CD14-positive monocyte (primary cell): Measurements from ENCODE around the gene M6PR. TPM values are rescaled to one million over a fixed set of nuclear protein-coding genes. Genes with fewer than 3 reads are reported as not detected.
A peak's percentile ranks its signal among the peaks of the same experiment; 100 is the strongest.

ENCODE experiments used
- DNase-seq, 3 donors: peaks; one replicate each; pipeline ENCODE4 v3.0.0-alpha.2; 2011 to 2022
- H2AFZ ChIP-seq: 2 replicates; pipeline ENCODE4 v1.6.0; 2012; ENCODE audit warnings: mild to moderate bottlenecking, low read depth, low read length, inconsistent platforms; ENCODE audit not compliant: insufficient read depth, poor library complexity, severe bottlenecking
- H3K27ac ChIP-seq, 2 donors: 1 replicate in 1 of 2; 2 replicates in 1 of 2; pipeline ENCODE4 v1.5.1; 2012 to 2013; ENCODE audit warnings: low read length in 2 of 2, control low read depth in 1 of 2, inconsistent platforms in 1 of 2, low read depth in 1 of 2, mild to moderate bottlenecking in 1 of 2
- H3K27me3 ChIP-seq, 2 donors: one replicate each; pipeline versions ENCODE4 v1.6.0 to v1.6.1; 2011 to 2013; ENCODE audit warnings: low read length in 2 of 2; ENCODE audit not compliant: control insufficient read depth in 2 of 2, insufficient read depth in 2 of 2
- H3K36me3 ChIP-seq, 2 donors: replicated peaks in 1 of 2; 1 replicate in 1 of 2; 2 replicates in 1 of 2; pipeline versions ENCODE4 v1.5.1 to v1.6.1; 2012 to 2013; ENCODE audit warnings: low read length in 2 of 2, control low read depth in 1 of 2, inconsistent platforms in 1 of 2, mild to moderate bottlenecking in 1 of 2; ENCODE audit not compliant: insufficient read depth in 2 of 2, control insufficient read depth in 1 of 2
- H3K4me1 ChIP-seq, 2 donors: 1 replicate in 1 of 2; 2 replicates in 1 of 2; pipeline versions ENCODE4 v1.5.1 to v1.6.1; 2012 to 2013; ENCODE audit warnings: low read length in 2 of 2, control low read depth in 1 of 2, inconsistent platforms in 1 of 2, mild to moderate bottlenecking in 1 of 2, moderate library complexity in 1 of 2; ENCODE audit not compliant: insufficient read depth in 2 of 2, control insufficient read depth in 1 of 2
- H3K4me2 ChIP-seq: replicated peaks from 2 replicates; pipeline ENCODE3; 2012; ENCODE audit warnings: low read length, moderate library complexity, mild to moderate bottlenecking; ENCODE audit not compliant: poor library complexity, severe bottlenecking; ENCODE audit errors: extremely low read depth
- H3K4me3 ChIP-seq, 3 experiments: fragments of 200-600 bp in 1 of 3; sonication (generic) in 1 of 3; replicated peaks in 1 of 3; 1 replicate in 2 of 3; 2 replicates in 1 of 3; pipeline ENCODE4 v1.5.1; 2011 to 2013; ENCODE audit warnings: low read length in 3 of 3, mild to moderate bottlenecking in 3 of 3, control low read depth in 2 of 3, low read depth in 2 of 3, inconsistent platforms in 1 of 3, moderate library complexity in 1 of 3
- H3K79me2 ChIP-seq: 2 replicates; pipeline ENCODE4 v1.6.0; 2012; ENCODE audit warnings: mild to moderate bottlenecking, control low read depth, inconsistent platforms, low read length, moderate library complexity; ENCODE audit not compliant: insufficient read depth
- H3K9ac ChIP-seq: 2 replicates; pipeline ENCODE4 v1.6.0; 2017; ENCODE audit warnings: low read length, mild to moderate bottlenecking; ENCODE audit not compliant: insufficient read depth, poor library complexity, severe bottlenecking
- H3K9me3 ChIP-seq, 2 donors: replicated peaks in 1 of 2; 1 replicate in 1 of 2; 2 replicates in 1 of 2; pipeline versions ENCODE4 v1.5.1 to v1.6.1; 2012 to 2013; ENCODE audit warnings: low read length in 2 of 2, control low read depth in 1 of 2; ENCODE audit not compliant: control insufficient read depth in 1 of 2, insufficient read depth in 1 of 2
- H4K20me1 ChIP-seq: 2 replicates; pipeline ENCODE4 v1.6.0; 2012; ENCODE audit warnings: mild to moderate bottlenecking, low read length, control low read depth, moderate library complexity; ENCODE audit not compliant: insufficient read depth
- H3K27ac Mint-ChIP-seq, 7 donors: one replicate each; pipeline ENCODE4 v1.8.0; 2020; ENCODE audit warnings: mild to moderate bottlenecking in 7 of 7, mixed read lengths in 7 of 7, moderate library complexity in 6 of 7, inconsistent platforms in 2 of 7
- H3K27me3 Mint-ChIP-seq, 3 donors: one replicate each; pipeline ENCODE4 v1.8.0; 2021 to 2022; ENCODE audit warnings: low read depth in 3 of 3, mild to moderate bottlenecking in 3 of 3, mixed read lengths in 3 of 3, moderate library complexity in 3 of 3, inconsistent platforms in 1 of 3
- H3K36me3 Mint-ChIP-seq, 2 donors: one replicate each; pipeline ENCODE4 v1.8.0; 2020; ENCODE audit warnings: mixed read lengths in 2 of 2, inconsistent platforms in 1 of 2, mild to moderate bottlenecking in 1 of 2
- H3K4me1 Mint-ChIP-seq: one replicate; pipeline ENCODE4 v1.8.0; 2020; ENCODE audit warnings: mild to moderate bottlenecking, mixed read lengths
- H3K4me3 Mint-ChIP-seq, 2 donors: one replicate each; pipeline ENCODE4 v1.8.0; 2020; ENCODE audit warnings: mild to moderate bottlenecking in 2 of 2, mixed read lengths in 2 of 2, moderate library complexity in 1 of 2
- H3K9me3 Mint-ChIP-seq, 7 donors: one replicate each; pipeline ENCODE4 v1.8.0; 2020 to 2022; ENCODE audit warnings: mixed read lengths in 7 of 7, mild to moderate bottlenecking in 6 of 7, moderate library complexity in 6 of 7, inconsistent platforms in 2 of 7
- CTCF ChIP-seq: fragments of 200-600 bp; IDR thresholded peaks from one replicate; pipeline ENCODE4 v1.8.0; 2022; ENCODE audit warnings: antibody characterized with exemption, mild to moderate bottlenecking
- WGBS: methylation state at CpG from one replicate; pipeline ENCODE4 v1.1.5; 2013; ENCODE audit warnings: missing lambda C conversion rate; ENCODE audit not compliant: insufficient coverage; 5-methylcytosine and 5-hydroxymethylcytosine counted together
- intact Hi-C, 2 donors: fragments of 100-400 bp; cut with micrococcal nuclease; formaldehyde crosslinking; loops; one replicate each; pipeline versions ENCODE4 v1.15.0 to v1.15.1; 2023
- polyA plus RNA-seq, 3 donors: library from polyadenylated mRNA; depleted of rRNA in 1 of 3; unstranded in 2 of 3; stranded (reverse) in 1 of 3; fragments of 300-500 nt in 2 of 3; fragments of >200 nt in 1 of 3; fragmentation: Illumina TruSeq in 2 of 3; gene quantifications; 1 replicate in 2 of 3; 2 replicates in 1 of 3; pipeline ENCODE4 v1.2.3, GENCODE V29; 2012 to 2021

Gene M6PR
- polyA plus RNA-seq, 3 donors: 158 to 285 (median 268) TPM

- Histone ChIP-seq H3K4me2 (no peak overlapping the region), H3K27ac (no peak overlapping the region), H4K20me1 (no peaks in the 10 kb centered on the region), H3K9ac (no peak overlapping the region), H3K4me3 (no peak overlapping the region), H3K27me3 (no peaks in the 10 kb centered on the region), H3K79me2 (no peaks in the 10 kb centered on the region), H2AFZ (no peak overlapping the region), H3K4me1 (peaks cover 9 to 10% of the 10 kb centered on the region in 2 donors), H3K9me3 (peaks cover 5 to 14% of the 10 kb centered on the region in 2 donors), H3K36me3 (no peaks in the 10 kb centered on the region)
- no peak overlapping the region for H3K27ac Mint-ChIP-seq
- intact Hi-C loops: no loop called here
- peaks cover 6% of the 10 kb centered on the region for H3K4me1 Mint-ChIP-seq
- DNase-seq: peak in 2 of 3 donors; percentile 12 to 18
- H3K36me3 Mint-ChIP-seq: peaks cover 5 to 19% of the 10 kb centered on the region in 2 donors
- no peak for TF ChIP-seq CTCF
- H3K27me3 Mint-ChIP-seq: no peaks in the 10 kb centered on the region
- peaks cover 3 to 23% (median 15%) of the 10 kb centered on the region in 7 donors for H3K9me3 Mint-ChIP-seq
- H3K4me3 Mint-ChIP-seq: no peak overlapping the region
- WGBS: no CpG with 5 or more reads among the region's 2 CpGs
Observed at GRCh38 chr12:8958066-8958465, 8.6 kb upstream of the M6PR start.

GRCh38 chr12:8957561-8957960, 8.1 kb upstream of the M6PR start:
- intact Hi-C loops: no loop called here
- Mint-ChIP-seq H3K36me3 (peaks cover 6 to 23% of the 10 kb centered on the region in 2 donors), H3K27me3 (peaks cover 0 to 1% (median 0%) of the 10 kb centered on the region in 3 donors), H3K4me3 (no peak overlapping the region), H3K27ac (no peak overlapping the region), H3K9me3 (peaks cover under 1 to 26% (median 18%) of the 10 kb centered on the region in 7 donors), H3K4me1 (peaks cover 6% of the 10 kb centered on the region)
- no peaks in the 10 kb centered on the region for H3K27me3 ChIP-seq
- H3K9me3 ChIP-seq: peaks cover 5 to 17% of the 10 kb centered on the region in 2 donors
- H3K36me3 ChIP-seq: no peaks in the 10 kb centered on the region
- no peak overlapping the region for H3K4me3 ChIP-seq
- no peak overlapping the region for H3K4me2 ChIP-seq
- H3K4me1 ChIP-seq: peaks cover 9 to 10% of the 10 kb centered on the region in 2 donors
- no peaks in the 10 kb centered on the region for H4K20me1 ChIP-seq
- 65% methylated on average over 2 of the region's 4 CpGs for WGBS
- no peak for DNase-seq
- no peak overlapping the region for H3K9ac ChIP-seq
- no peaks in the 10 kb centered on the region for H3K79me2 ChIP-seq
- no peak overlapping the region for H3K27ac ChIP-seq
- H2AFZ ChIP-seq: no peak overlapping the region
- TF ChIP-seq CTCF: no peak
